AG04450 (cell line): ENCODE results near the gene MTRFR. TPM values are rescaled to one million over a fixed set of nuclear protein-coding genes. Genes with fewer than 3 reads are reported as not detected.
"Not testable (repeated sequence)": the region's sequence is repeated elsewhere in the genome, so short reads cannot be mapped to it uniquely, and the experiment has no call there.

Experiments
- CTCF ChIA-PET: fragments of 300-600, 350-600 bp; formaldehyde crosslinking; extraction: SDS; loops from one replicate; lab custom pipeline; 2022; ENCODE audit warnings: antibody characterized with exemption, inconsistent platforms; lab: Charles Lee
- POLR2A ChIA-PET: fragments of 350-600 bp; formaldehyde crosslinking; extraction: SDS; loops from one replicate; lab custom pipeline; 2021; ENCODE audit warnings: antibody characterized with exemption, inconsistent platforms; lab: Yijun Ruan, JAX
- DNase-seq: peaks from one replicate; pipeline ENCODE4 v3.0.0-alpha.2; 2011; ENCODE audit warnings: low read depth, low spot score
- H3K27ac ChIP-seq: one replicate; pipeline ENCODE4 v1.5.1; 2012; ENCODE audit warnings: low read depth, low read length, control low read depth
- H3K27me3 ChIP-seq: one replicate; pipeline ENCODE4 v1.6.0; 2012; ENCODE audit warnings: low read length; ENCODE audit not compliant: control insufficient read depth, insufficient read depth
- H3K4me3 ChIP-seq: 2 replicates; pipeline ENCODE4 v1.5.1; 2011; ENCODE audit warnings: mild to moderate bottlenecking, low read depth, low read length, control low read depth
- H3K9me3 ChIP-seq: 2 replicates; pipeline ENCODE4 v1.5.1; 2012; ENCODE audit warnings: low read length; ENCODE audit not compliant: control insufficient read depth, insufficient read depth
- polyA plus RNA-seq: library from polyadenylated mRNA; depleted of rRNA; stranded (reverse); fragments of >200 nt; gene quantifications from 2 replicates; pipeline ENCODE4 v1.2.3, GENCODE V29; 2011
- TF ChIP-seq, protein P1 (sequence below): IDR thresholded peaks from 2 replicates; pipeline ENCODE4 v1.5.1; 2011; ENCODE audit warnings: low read depth, low read length, control low read depth, inconsistent platforms

MTRFR gene
- polyA plus RNA-seq, 1 experiment, result 9.4 TPM

DNA sequence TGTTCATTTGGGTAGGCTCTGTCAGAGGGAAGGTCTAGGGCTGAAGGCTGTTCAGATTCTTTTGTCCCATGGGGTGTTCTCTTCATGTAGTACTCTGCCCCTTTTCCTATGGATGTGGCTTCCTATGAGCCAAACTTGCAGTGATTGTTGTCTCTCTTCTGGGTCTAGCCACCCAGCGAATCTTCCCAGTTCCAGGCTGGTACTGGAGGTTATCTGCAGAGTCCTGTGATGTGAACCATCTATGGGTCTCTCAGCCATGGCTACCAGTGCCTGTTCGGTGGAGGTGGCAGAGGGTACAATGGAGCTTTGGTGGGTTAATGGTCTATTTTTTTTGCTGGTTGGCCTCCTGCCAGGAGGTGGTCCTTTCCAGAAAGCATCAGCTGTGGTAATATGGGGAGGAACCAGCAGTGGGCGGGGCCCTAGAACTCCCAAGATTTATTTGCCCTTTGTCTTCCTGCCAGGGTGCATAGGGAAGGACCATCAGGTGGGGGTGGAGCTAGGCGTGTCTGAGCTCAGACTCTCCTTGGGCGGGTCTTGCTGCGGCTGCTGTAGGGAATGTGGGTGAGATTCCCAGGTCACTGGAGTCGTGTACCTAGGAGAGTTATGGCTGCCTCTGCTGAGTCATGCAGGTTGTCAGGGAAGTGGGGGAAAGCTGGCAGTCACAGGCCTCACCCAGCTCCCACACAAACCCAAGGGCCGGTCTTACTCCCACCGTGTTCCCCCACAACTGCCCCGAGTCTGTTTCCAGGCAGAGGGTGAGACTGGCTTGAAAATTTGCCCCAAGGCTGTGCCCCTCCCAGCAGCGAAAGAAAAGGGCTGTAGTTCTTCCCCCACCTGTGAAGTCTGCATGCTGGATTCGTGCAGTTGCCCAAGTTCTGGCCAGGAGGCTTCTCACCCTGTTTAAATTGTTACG lies 17.5 kb downstream of the MTRFR start:
- CTCF ChIA-PET, result interaction anchor here (1.6 to 2.4 kb wide), 2 partner anchors 13 to 457 kb away, joined by 3 to 7 read pairs; no protein-coding TSS in a partner anchor
- POLR2A ChIA-PET, result interaction anchor here (1.3 kb wide), 1 partner anchor 18 kb away, joined by 4 read pairs; the partner anchor contains the start of genes MPHOSPH9 and MTRFR
- H3K27me3 ChIP-seq, result no peaks in the 10 kb centered on the region
- peaks cover 7% of the 10 kb centered on the region for H3K9me3 ChIP-seq
- TF ChIP-seq, protein P1, sequence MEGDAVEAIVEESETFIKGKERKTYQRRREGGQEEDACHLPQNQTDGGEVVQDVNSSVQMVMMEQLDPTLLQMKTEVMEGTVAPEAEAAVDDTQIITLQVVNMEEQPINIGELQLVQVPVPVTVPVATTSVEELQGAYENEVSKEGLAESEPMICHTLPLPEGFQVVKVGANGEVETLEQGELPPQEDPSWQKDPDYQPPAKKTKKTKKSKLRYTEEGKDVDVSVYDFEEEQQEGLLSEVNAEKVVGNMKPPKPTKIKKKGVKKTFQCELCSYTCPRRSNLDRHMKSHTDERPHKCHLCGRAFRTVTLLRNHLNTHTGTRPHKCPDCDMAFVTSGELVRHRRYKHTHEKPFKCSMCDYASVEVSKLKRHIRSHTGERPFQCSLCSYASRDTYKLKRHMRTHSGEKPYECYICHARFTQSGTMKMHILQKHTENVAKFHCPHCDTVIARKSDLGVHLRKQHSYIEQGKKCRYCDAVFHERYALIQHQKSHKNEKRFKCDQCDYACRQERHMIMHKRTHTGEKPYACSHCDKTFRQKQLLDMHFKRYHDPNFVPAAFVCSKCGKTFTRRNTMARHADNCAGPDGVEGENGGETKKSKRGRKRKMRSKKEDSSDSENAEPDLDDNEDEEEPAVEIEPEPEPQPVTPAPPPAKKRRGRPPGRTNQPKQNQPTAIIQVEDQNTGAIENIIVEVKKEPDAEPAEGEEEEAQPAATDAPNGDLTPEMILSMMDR, result no peak
- no peak overlapping the region for H3K4me3 ChIP-seq
- no peak overlapping the region for H3K27ac ChIP-seq
- no peak for DNase-seq

DNA sequence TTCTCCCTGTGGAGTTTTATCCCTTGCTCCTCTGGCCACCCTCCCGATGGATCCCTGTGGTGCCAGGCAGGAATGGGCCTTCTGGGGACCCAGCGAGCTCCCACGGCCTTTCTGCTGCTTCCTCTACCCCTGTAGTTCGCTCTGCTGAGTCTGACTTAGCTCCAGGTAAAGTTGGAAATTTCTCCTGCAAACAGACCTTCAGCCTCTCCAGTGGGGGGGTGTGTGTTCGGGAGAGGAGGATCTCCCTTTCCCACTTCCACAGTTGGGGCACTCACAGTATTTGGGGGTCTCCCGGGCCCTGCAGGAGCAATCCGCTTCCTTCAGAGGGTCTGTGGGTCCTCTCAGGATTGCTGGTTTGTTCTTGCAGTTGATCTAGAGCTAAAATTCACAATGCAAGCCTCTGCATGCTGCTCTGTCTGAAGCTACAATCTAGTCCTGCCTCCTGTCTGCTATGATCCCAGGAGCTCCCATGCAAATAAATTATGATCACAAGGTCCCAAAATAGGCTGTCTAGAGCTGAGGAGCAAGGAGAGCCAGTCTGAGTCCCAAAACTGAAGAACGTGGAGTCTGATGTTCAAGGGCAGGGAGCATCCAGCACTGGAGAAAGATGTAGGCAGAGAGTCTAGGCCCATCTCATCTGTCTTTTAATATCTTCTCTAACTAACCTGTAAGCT lies 18.3 kb downstream of the MTRFR start:
- H3K27me3 ChIP-seq, result no peaks in the 10 kb centered on the region
- DNase-seq, result no peak
- TF ChIP-seq, protein P1, result no peak
- H3K4me3 ChIP-seq, result no peak overlapping the region
- CTCF ChIA-PET, result interaction anchor here (1.6 to 2.4 kb wide), 2 partner anchors 13 to 458 kb away, joined by 3 to 7 read pairs; no protein-coding TSS in a partner anchor
- H3K9me3 ChIP-seq, result peaks cover 7% of the 10 kb centered on the region
- H3K27ac ChIP-seq, result no peak overlapping the region
- POLR2A ChIA-PET, result interaction anchor here (1.3 kb wide), 1 partner anchor 19 kb away, joined by 4 read pairs; the partner anchor contains the start of genes MPHOSPH9 and MTRFR

DNA sequence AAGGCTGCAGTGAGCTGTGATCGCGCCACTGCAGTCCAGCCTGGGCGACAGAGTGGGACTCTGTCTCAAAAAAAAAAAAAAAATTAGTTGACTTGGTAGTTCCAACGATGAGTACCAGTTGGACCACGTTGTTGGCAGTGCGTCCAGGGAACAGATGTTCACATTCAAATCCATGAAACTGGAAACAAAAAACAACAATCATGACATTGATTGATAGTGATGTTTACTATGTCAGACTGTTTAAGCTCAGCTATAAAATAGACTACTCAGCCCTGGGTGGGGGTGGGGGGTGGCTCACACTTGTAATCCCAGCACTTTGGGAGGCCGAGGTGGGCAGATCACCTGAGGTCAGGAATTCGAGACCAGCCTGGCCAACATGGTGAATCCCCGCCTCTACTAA lies 19.1 kb downstream of the MTRFR start:
- H3K9me3 ChIP-seq, H3K27me3 ChIP-seq, H3K27ac ChIP-seq, H3K4me3 ChIP-seq, POLR2A ChIA-PET, DNase-seq: not testable (repeated sequence)
- CTCF ChIA-PET, result interaction anchor here (0.6 to 2.4 kb wide), 2 partner anchors 14 to 289 kb away, joined by 3 to 7 read pairs; no protein-coding TSS in a partner anchor

DNA sequence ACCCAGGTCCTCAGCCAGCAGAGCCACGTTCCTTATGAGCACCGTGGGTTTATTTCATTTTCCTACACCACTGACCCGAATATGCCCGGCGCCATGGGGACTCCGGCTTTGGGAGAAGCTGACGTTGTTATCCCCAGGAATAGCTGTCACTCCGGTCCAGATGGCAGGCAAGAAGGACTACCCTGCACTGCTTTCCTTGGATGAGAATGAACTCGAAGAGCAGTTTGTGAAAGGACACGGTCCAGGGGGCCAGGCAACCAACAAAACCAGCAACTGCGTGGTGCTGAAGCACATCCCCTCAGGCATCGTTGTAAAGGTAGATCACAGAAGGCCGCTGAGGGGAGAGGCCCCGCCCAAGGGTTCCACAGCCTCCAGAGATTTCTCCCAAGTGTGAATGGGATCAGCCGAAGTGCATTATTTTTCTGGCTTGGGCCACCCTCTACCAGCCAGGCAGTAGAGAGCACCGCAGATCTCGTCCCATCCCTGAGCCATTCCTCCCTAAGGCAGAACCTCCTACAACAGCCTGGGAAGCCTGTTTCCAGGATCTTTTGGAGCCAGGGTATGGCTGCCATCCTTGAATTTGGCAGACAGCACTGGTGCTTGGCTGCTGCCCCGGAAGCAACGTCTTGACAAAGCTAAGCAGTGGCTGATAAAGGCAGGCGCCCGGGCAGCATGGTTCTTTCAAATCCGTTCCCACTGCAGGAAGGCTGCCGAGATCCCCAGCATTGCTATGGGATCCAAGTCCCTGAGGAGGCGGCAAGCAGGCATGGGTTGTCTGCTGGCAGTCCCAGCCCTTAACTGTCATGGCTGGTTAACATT lies 20.6 kb downstream of the MTRFR start:
- Histone ChIP-seq H3K27me3 (no peaks in the 10 kb centered on the region), H3K4me3 (no peak overlapping the region), H3K27ac (no peak overlapping the region), H3K9me3 (peaks cover 7% of the 10 kb centered on the region)
- CTCF ChIA-PET, result interaction anchor here (0.6 to 0.9 kb wide), 2 partner anchors 15 to 264 kb away, joined by 3 to 7 read pairs; no protein-coding TSS in a partner anchor
- DNase-seq, result no peak
- TF ChIP-seq, protein P1, result no peak
- POLR2A ChIA-PET, result interaction anchor here (0.8 to 1.0 kb wide), 2 partner anchors 14 to 21 kb away, joined by 3 read pairs; no protein-coding TSS in a partner anchor
